OCI-LY7 (cell line): Measurements from ENCODE around the gene NCLN. TPM values are rescaled to one million over a fixed set of nuclear protein-coding genes. Genes with fewer than 3 reads are reported as not detected.

Source experiments
- Bru-seq: library from RNA; stranded (reverse); fragments of 400-500 nt; gene quantifications from one replicate; lab custom pipeline; 2021; lab: Mats Ljungman, UMichigan
- BruChase-seq, 2 experiments: library from RNA; stranded (reverse); fragments of 400-500 nt; gene quantifications; one replicate each; lab custom pipeline; 2021; lab: Mats Ljungman, UMichigan
- BruUV-seq: library from RNA; stranded (reverse); fragments of 400-500 nt; replicated peaks from 2 replicates; lab custom pipeline; 2021; lab: Mats Ljungman, UMichigan
- CTCF ChIA-PET: fragments of 300-600 bp; sonication (Branson Sonifier 250); formaldehyde crosslinking; loops from one replicate; lab custom pipeline; 2022; ENCODE audit warnings: antibody characterized with exemption; ENCODE audit not compliant: unreplicated experiment; lab: Charles Lee
- POLR2A ChIA-PET: fragments of 300-600 bp; sonication (Branson Sonifier 250); formaldehyde crosslinking; loops from one replicate; lab custom pipeline; 2022; ENCODE audit warnings: antibody characterized with exemption; lab: Charles Lee
- DNase-seq: peaks from one replicate; pipeline ENCODE4 v3.0.0-alpha.2; 2015; ENCODE audit warnings: low spot score
- H2AFZ ChIP-seq: fragments of 200-600 bp; sonication (generic), shearing (Covaris generic); 2 replicates; pipeline ENCODE4 v1.6.1; 2014; ENCODE audit warnings: mild to moderate bottlenecking, antibody characterized with exemption, low read length, moderate library complexity
- H3K27ac ChIP-seq: fragments of 200-600 bp; sonication (generic); 2 replicates; pipeline ENCODE4 v1.5.1; 2014; ENCODE audit warnings: mixed run types, low read depth, mild to moderate bottlenecking, moderate library complexity, low read length, inconsistent platforms; ENCODE audit not compliant: poor library complexity, severe bottlenecking
- H3K36me3 ChIP-seq: fragments of 200-600 bp; sonication (generic); 2 replicates; pipeline ENCODE4 v1.6.1; 2014; ENCODE audit warnings: mild to moderate bottlenecking, antibody characterized with exemption, low read length, moderate library complexity, mixed read lengths; ENCODE audit not compliant: insufficient read depth
- H3K4me1 ChIP-seq: fragments of 200-600 bp; sonication (generic); 2 replicates; pipeline ENCODE4 v1.5.1; 2014; ENCODE audit warnings: mild to moderate bottlenecking, low read length; ENCODE audit not compliant: insufficient read depth, poor library complexity, severe bottlenecking
- H3K4me2 ChIP-seq: fragments of 200-600 bp; sonication (generic); 2 replicates; pipeline ENCODE4 v1.6.1; 2014; ENCODE audit warnings: mild to moderate bottlenecking, low read length
- H3K4me3 ChIP-seq: fragments of 200-600 bp; sonication (generic); 2 replicates; pipeline ENCODE4 v1.5.1; 2014; ENCODE audit warnings: mild to moderate bottlenecking, low read depth, low read length; ENCODE audit not compliant: poor library complexity, severe bottlenecking
- H3K79me2 ChIP-seq: fragments of 200-600 bp; sonication (generic); 2 replicates; pipeline ENCODE4 v1.6.1; 2016; ENCODE audit warnings: low read depth, mild to moderate bottlenecking, low read length, moderate library complexity, mixed read lengths; ENCODE audit not compliant: insufficient read depth
- H3K9me2 ChIP-seq: fragments of 200-600 bp; sonication (generic); 2 replicates; pipeline ENCODE4 v1.6.1; 2016; ENCODE audit warnings: mild to moderate bottlenecking, low read length, mixed read lengths; ENCODE audit not compliant: insufficient read depth
- H3K9me3 ChIP-seq: fragments of 200-600 bp; sonication (generic); 2 replicates; pipeline ENCODE4 v1.6.1; 2014; ENCODE audit warnings: mild to moderate bottlenecking, mixed run types, low read length, mixed read lengths
- H4K20me1 ChIP-seq: fragments of 200-600 bp; sonication (generic); 2 replicates; pipeline ENCODE4 v1.6.1; 2014; ENCODE audit warnings: mild to moderate bottlenecking, antibody characterized with exemption, low read length, moderate library complexity, mixed read lengths; ENCODE audit not compliant: insufficient read depth
- EZH2phosphoT487 ChIP-seq: fragments of 200-600 bp; sonication (generic); IDR thresholded peaks from 2 replicates; pipeline ENCODE4 v1.6.1; 2018; ENCODE audit warnings: low read depth, borderline replicate concordance, mild to moderate bottlenecking, mixed run types, antibody characterized with exemption, low read length, moderate library complexity, mixed read lengths
- intact Hi-C: fragments of 100-400 bp; cut with micrococcal nuclease; formaldehyde crosslinking; loops from one replicate; pipeline ENCODE4 v1.10.0; 2022; ENCODE audit not compliant: unreplicated experiment
- long read RNA-seq: library from polyadenylated mRNA; stranded (forward); transcript quantifications from one replicate; pipeline ENCODE4 v2.0.0, GENCODE V29; 2022
- total RNA-seq, 2 experiments: library from RNA; depleted of rRNA in 1 of 2; stranded (reverse); fragments of >200 nt in 1 of 2; shearing (Covaris generic) in 1 of 2; gene quantifications; 2 replicates each; pipeline ENCODE4 v1.2.3, GENCODE V29; 2014 to 2022
- TF ChIP-seq, protein P1 (sequence below): fragments of 200-600 bp; sonication (generic); conservative IDR thresholded peaks from 2 replicates; pipeline ENCODE4 v1.5.1; 2014; ENCODE audit warnings: mild to moderate bottlenecking, antibody characterized with exemption, low read length, moderate library complexity, mixed read lengths

Gene NCLN, protein sequence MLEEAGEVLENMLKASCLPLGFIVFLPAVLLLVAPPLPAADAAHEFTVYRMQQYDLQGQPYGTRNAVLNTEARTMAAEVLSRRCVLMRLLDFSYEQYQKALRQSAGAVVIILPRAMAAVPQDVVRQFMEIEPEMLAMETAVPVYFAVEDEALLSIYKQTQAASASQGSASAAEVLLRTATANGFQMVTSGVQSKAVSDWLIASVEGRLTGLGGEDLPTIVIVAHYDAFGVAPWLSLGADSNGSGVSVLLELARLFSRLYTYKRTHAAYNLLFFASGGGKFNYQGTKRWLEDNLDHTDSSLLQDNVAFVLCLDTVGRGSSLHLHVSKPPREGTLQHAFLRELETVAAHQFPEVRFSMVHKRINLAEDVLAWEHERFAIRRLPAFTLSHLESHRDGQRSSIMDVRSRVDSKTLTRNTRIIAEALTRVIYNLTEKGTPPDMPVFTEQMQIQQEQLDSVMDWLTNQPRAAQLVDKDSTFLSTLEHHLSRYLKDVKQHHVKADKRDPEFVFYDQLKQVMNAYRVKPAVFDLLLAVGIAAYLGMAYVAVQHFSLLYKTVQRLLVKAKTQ
- total RNA-seq (2014; rRNA removed; shearing (Covaris generic)), result 33.2 and 49.2 TPM in 2 replicates
- 52.7 and 61.9 TPM in 2 replicates for total RNA-seq (2022)
- Bru-seq, nascent RNA, result percentile 59 among the genes with signal in this experiment
- percentile 78 among the genes with signal in this experiment for BruChase-seq, experiment 1, labeled RNA remaining after a 6-hour chase
- percentile 77 among the genes with signal in this experiment for BruChase-seq, experiment 2, labeled RNA remaining after a 2-hour chase
- long read RNA-seq, full-length matches to known transcripts, result 38 of 128 reads
- long read RNA-seq, partial matches to known transcripts, result 8 of 128 reads
- long read RNA-seq, other reads (novel, unspliced or antisense), result 82 of 128 reads

DNA sequence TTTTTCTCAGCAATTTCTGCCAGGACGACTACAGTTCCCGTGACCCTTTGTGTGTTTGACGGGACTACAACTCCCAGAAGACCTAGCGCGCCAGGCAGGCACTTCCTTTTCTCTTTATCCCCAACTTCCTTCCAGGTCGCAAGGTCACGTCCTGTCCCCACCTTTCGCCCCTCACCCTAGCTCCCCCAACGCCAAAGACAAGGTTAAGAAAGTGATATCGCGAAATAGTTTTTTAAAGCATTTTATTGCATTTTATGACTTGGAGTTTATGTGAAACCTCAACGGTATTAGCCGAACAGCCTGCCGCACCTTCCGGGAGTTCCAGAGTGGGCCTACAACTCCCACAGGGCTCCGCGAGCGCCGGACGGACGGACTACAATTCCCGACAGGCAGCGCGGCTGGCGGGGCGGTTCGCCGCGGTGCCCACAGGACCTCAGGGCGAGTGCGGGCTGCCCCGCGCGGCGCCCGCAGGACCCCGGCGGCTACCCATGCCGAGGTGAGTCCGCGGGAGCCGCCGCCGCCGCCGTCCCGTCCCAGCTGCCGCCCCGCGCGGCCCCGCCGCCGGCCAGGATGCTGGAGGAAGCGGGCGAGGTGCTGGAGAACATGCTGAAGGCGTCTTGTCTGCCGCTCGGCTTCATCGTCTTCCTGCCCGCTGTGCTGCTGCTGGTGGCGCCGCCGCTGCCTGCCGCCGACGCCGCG is at the start of gene NCLN:
Gene NCLN, plus strand, starts transcription at position 470 of the 699 bp plus-strand sequence. Its CDS starts 101 bp downstream, at position 571.
- H3K4me1 ChIP-seq, result peaks cover 29% of the 10 kb centered on the region
- BruUV-seq, result no TSS peak
- peak within 1 kb of the TSS; percentile 53; the same call in 1 of the 2 replicates for H2AFZ ChIP-seq
- intact Hi-C loops, result no loop called here
- peaks cover 14% of the 10 kb centered on the region; the same call in 1 of the 2 replicates for H3K36me3 ChIP-seq
- H3K9me2 ChIP-seq, result no peaks in the 10 kb centered on the region
- H3K4me2 ChIP-seq, result peak within 1 kb of the TSS; percentile 92
- ChIA-PET POLR2A (interaction anchor here (0.5 kb wide), 1 partner anchor 114 kb away, joined by 3 read pairs; no protein-coding TSS in a partner anchor), CTCF (no interaction called here)
- H3K4me3 ChIP-seq, result peak within 1 kb of the TSS; percentile 97
- peak; percentile 93 for DNase-seq
- H3K9me3 ChIP-seq, result no peaks in the 10 kb centered on the region
- H4K20me1 ChIP-seq, result peaks cover 8% of the 10 kb centered on the region; the same call in 1 of the 2 replicates
- peaks cover 47% of the 10 kb centered on the region for H3K79me2 ChIP-seq
- H3K27ac ChIP-seq, result peak within 1 kb of the TSS; percentile 72
- TF ChIP-seq EZH2phosphoT487, result no peak
- TF ChIP-seq, protein P1, sequence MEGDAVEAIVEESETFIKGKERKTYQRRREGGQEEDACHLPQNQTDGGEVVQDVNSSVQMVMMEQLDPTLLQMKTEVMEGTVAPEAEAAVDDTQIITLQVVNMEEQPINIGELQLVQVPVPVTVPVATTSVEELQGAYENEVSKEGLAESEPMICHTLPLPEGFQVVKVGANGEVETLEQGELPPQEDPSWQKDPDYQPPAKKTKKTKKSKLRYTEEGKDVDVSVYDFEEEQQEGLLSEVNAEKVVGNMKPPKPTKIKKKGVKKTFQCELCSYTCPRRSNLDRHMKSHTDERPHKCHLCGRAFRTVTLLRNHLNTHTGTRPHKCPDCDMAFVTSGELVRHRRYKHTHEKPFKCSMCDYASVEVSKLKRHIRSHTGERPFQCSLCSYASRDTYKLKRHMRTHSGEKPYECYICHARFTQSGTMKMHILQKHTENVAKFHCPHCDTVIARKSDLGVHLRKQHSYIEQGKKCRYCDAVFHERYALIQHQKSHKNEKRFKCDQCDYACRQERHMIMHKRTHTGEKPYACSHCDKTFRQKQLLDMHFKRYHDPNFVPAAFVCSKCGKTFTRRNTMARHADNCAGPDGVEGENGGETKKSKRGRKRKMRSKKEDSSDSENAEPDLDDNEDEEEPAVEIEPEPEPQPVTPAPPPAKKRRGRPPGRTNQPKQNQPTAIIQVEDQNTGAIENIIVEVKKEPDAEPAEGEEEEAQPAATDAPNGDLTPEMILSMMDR, result no peak

DNA sequence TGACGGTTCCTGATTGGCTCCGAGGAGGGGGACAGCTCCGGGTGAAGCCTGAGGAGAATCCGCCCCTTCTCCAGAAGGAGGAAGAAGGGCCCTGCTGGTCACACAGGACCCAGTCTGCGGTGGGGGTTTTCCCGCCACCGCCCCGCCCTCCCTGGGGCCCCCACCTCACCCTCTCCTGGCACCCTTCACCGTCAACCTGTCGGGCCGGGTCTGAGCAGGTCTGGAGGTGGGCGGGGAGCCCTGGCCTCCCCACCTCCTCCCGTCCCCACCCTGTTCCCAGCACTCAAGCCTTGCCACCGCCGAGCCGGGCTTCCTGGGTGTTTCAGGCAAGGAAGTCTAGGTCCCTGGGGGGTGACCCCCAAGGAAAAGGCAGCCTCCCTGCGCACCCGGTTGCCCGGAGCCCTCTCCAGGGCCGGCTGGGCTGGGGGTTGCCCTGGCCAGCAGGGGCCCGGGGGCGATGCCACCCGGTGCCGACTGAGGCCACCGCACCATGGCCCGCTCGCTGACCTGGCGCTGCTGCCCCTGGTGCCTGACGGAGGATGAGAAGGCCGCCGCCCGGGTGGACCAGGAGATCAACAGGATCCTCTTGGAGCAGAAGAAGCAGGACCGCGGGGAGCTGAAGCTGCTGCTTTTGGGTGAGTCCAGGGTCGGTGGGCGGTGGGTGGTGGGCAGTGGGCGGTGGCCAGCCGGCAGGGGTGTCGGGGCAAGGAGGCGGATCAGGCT is 49.6 kb upstream of the NCLN start, which contains the start of gene GNA15:
Gene GNA15, plus strand, starts transcription at position 73 of the 723 bp plus-strand sequence. Its CDS starts 418 bp downstream, at position 491.
- no peaks in the 10 kb centered on the region for H3K79me2 ChIP-seq
- no peaks in the 10 kb centered on the region for H3K36me3 ChIP-seq
- TF ChIP-seq, protein P1, result no peak
- TF ChIP-seq EZH2phosphoT487, result no peak
- no TSS peak for BruUV-seq
- H3K27ac ChIP-seq, result no peak within 1 kb of the TSS
- ChIA-PET CTCF (interaction anchor here (0.5 kb wide), 1 partner anchor 292 kb away, joined by 4 read pairs; no protein-coding TSS in a partner anchor), POLR2A (no interaction called here)
- no peak within 1 kb of the TSS for H3K4me2 ChIP-seq
- peaks cover 6% of the 10 kb centered on the region for H3K4me1 ChIP-seq
- H3K9me2 ChIP-seq, result no peaks in the 10 kb centered on the region
- DNase-seq, result no peak
- intact Hi-C loops, result no loop called here
- no peak within 1 kb of the TSS for H2AFZ ChIP-seq
- H4K20me1 ChIP-seq, result no peaks in the 10 kb centered on the region
- no peak within 1 kb of the TSS for H3K4me3 ChIP-seq
- no peaks in the 10 kb centered on the region for H3K9me3 ChIP-seq
